GM12891 (cell line): ENCODE measurements around the gene PRCP.

Source experiments
- POLR2A ChIP-seq: IDR thresholded peaks from 2 replicates; pipeline ENCODE4 v1.6.1; 2011; ENCODE audit warnings: low read depth, low read length, control low read depth
- POLR2AphosphoS5 ChIP-seq: IDR thresholded peaks from 2 replicates; pipeline ENCODE4 v1.6.1; 2011; ENCODE audit warnings: low read depth, low read length, control low read depth
- POU2F2 ChIP-seq: IDR thresholded peaks from 2 replicates; pipeline ENCODE4 v1.6.1; 2011; ENCODE audit warnings: low read depth, mild to moderate bottlenecking, control low read depth, low read length, moderate library complexity
- SPI1 ChIP-seq: IDR thresholded peaks from 2 replicates; pipeline ENCODE4 v1.6.1; 2011; ENCODE audit warnings: low read depth, low read length, control low read depth
- TAF1 ChIP-seq: IDR thresholded peaks from 2 replicates; pipeline ENCODE4 v1.6.1; 2011; ENCODE audit warnings: low read depth, low read length, control low read depth

DNA sequence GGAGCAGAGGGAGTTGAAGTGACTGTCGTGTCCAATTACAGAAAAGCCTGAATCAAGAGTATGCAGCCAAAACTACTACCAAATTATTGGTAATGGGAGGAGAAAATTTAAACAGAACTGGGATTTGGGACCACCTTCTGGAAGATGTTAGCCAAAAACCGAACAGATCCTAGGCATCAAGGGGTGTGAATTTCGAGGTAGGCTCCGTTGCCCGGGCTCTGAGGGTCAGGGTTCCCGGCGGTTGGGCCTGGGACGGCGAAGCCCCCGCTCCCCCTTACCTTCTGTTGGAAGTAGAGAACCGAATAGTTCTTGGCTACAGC, 313 bp downstream of the PRCP start:
- TF ChIP-seq POLR2A, result no peak
- no peak for TF ChIP-seq POLR2AphosphoS5
- TF ChIP-seq SPI1, result no peak
- no peak for TF ChIP-seq TAF1
- no peak for TF ChIP-seq POU2F2
